ENCODE results near the gene PYM1. TPM values are rescaled to one million over a fixed set of nuclear protein-coding genes. Genes with fewer than 3 reads are reported as not detected.

PYM1 gene
- polyA plus RNA-seq, 1 experiment = 35.3 TPM

DNA sequence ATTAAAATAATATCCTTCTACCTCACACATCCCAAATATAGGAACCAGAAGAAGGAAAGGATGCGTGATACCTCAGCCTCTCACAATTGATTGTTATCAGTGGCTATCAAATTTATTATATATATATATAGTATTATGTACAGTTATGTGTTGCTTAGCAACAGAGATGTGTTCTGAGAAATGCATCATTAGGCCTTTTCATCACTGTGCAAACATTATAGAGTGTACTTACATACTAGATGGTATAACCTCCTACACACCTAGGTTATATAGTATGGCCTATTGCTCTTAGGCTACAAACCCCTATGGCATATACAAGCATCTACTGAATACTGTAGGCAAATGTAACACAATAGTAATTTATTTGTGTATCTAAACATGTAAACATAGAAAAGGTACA is 34.0 kb downstream of the PYM1 start:
- TF ChIP-seq, protein P1, sequence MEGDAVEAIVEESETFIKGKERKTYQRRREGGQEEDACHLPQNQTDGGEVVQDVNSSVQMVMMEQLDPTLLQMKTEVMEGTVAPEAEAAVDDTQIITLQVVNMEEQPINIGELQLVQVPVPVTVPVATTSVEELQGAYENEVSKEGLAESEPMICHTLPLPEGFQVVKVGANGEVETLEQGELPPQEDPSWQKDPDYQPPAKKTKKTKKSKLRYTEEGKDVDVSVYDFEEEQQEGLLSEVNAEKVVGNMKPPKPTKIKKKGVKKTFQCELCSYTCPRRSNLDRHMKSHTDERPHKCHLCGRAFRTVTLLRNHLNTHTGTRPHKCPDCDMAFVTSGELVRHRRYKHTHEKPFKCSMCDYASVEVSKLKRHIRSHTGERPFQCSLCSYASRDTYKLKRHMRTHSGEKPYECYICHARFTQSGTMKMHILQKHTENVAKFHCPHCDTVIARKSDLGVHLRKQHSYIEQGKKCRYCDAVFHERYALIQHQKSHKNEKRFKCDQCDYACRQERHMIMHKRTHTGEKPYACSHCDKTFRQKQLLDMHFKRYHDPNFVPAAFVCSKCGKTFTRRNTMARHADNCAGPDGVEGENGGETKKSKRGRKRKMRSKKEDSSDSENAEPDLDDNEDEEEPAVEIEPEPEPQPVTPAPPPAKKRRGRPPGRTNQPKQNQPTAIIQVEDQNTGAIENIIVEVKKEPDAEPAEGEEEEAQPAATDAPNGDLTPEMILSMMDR (IDR thresholded peaks at IDR 0.05; ENCODE audit: low read depth, low read length) = no peak
- H3K27ac ChIP-seq (ENCODE audit: low read depth, low read length) = no peak overlapping the region
- DNase-seq (ENCODE audit: low read depth, low spot score) = no peak
- POLR2A ChIA-PET = no interaction called here
- no peaks in the 10 kb centered on the region for H3K27me3 ChIP-seq (ENCODE audit: control insufficient read depth, insufficient read depth, low read length)
- CTCF ChIA-PET = no interaction called here
- no peaks in the 10 kb centered on the region for H3K9me3 ChIP-seq (ENCODE audit: control insufficient read depth, insufficient read depth, low read length)
- H3K4me3 ChIP-seq (ENCODE audit: low read depth, low read length) = no peak overlapping the region

DNA sequence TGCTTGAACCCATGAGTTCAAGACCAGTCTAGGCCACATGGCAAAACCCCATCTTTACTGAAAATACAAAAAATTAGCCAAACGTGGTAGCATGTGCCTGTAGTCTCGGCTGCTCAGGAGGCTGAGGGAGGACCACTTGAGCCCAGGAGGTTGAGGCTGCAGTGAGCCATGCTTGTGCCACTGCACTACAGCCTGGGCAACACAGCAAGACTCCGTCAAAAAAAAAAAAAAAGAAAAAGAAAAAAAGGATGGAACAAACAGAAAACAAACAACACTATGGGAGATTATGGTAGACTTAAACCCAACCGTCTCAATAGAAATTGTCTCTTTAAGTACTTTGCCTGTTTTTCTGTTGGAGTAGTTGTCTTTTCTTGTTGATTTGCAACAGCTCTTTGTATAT is 36.4 kb downstream of the PYM1 start:
- no peaks in the 10 kb centered on the region for H3K27me3 ChIP-seq (ENCODE audit: control insufficient read depth, insufficient read depth, low read length)
- no peak overlapping the region for H3K4me3 ChIP-seq (ENCODE audit: low read depth, low read length)
- CTCF ChIA-PET = no interaction called here
- no peak for DNase-seq (ENCODE audit: low read depth, low spot score)
- TF ChIP-seq, protein P1 (IDR thresholded peaks at IDR 0.05; ENCODE audit: low read depth, low read length) = no peak
- H3K9me3 ChIP-seq (ENCODE audit: control insufficient read depth, insufficient read depth, low read length) = no peaks in the 10 kb centered on the region
- H3K27ac ChIP-seq (ENCODE audit: low read depth, low read length) = no peak overlapping the region
- POLR2A ChIA-PET = no interaction called here

DNA sequence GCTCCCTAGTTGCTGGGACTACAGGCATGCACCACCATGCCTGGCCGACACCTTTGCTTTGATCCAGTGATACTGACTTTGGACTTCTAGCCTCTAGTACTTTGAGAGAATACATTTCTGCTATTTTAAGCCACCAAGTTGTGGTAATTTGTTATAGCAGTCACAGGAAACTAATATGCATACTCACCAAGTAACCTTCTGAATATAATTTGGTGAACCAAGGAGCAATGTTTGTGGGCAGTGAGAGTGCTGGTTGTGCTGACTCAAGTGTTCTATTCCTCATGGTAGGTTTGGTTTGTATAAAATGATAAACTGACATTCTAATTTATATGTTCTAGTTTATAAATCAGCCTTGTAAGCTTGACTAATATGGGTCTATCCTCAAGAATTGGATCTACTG is 42.6 kb downstream of the PYM1 start:
- H3K4me3 ChIP-seq (ENCODE audit: low read depth, low read length) = no peak overlapping the region
- no peaks in the 10 kb centered on the region for H3K9me3 ChIP-seq (ENCODE audit: control insufficient read depth, insufficient read depth, low read length)
- ChIA-PET CTCF (no interaction called here), POLR2A (no interaction called here)
- no peaks in the 10 kb centered on the region for H3K27me3 ChIP-seq (ENCODE audit: control insufficient read depth, insufficient read depth, low read length)
- TF ChIP-seq, protein P1 (IDR thresholded peaks at IDR 0.05; ENCODE audit: low read depth, low read length) = no peak
- H3K27ac ChIP-seq (ENCODE audit: low read depth, low read length) = no peak overlapping the region
- DNase-seq (ENCODE audit: low read depth, low spot score) = no peak

DNA sequence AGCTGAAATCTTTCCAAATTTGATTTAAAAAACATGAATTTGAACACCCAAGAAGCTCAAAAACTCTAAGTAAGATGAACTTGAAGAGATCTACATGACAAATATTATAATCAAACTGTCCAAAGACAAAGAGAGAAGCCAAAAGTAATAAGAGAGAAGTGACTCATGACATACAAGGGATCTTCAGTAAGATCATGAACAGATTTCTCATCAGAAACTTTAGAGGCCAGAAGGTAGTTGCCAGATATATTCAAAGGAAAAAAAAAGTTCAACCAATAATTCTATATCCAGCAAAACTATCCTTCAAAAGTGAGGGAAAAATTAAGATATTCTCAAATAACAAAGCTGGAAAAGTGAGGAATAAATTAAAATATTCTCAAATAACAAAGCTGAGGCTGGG is 49.9 kb downstream of the PYM1 start:
- CTCF ChIA-PET = no interaction called here

DNA sequence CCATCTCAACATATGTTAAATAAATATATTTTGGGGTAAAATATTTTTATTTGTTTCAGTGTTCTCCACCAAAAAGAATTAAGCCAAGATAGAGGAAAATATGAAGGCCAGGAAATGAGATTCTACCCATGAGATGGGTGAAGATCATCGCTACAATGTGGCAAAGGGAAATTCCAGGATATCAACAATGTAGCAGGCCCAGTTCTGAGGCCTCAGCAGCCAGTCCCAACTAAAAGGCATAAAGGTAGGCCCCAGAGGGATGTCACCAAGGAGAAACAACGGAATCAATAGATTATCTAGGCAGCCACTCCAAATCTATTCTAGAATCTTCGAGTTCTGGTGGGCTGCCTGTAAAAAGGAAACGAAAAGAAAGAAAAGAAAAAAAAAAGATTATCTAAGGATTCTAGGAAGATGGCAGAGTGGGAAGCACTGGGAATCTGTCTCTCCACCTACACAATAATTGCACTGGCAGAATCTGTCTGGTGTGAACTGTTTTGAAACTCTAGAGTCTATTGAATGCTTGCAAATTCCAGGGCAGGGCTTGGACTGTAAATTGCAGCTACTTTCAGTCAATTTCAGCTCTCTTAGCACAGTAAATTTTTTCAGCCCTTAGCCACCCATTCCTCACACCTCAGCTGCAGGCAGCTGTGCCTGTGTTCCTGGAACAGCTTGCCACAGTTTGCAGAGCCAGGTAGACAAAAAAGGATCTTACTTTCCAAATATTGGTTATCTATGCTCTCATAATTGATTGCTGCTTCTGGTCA is 51.8 kb downstream of the PYM1 start:
- H3K9me3 ChIP-seq (ENCODE audit: control insufficient read depth, insufficient read depth, low read length) = peaks cover 9% of the 10 kb centered on the region
- POLR2A ChIA-PET = no interaction called here

More for the DNA sequence above, 49.9 kb downstream of the PYM1 start:
- H3K4me3 ChIP-seq (ENCODE audit: low read depth, low read length) = no peak overlapping the region
- POLR2A ChIA-PET = interaction anchor here (0.6 kb wide), 1 partner anchor 27 kb away, joined by 3 read pairs; no protein-coding TSS in a partner anchor
- H3K27ac ChIP-seq (ENCODE audit: low read depth, low read length) = no peak overlapping the region
- DNase-seq (ENCODE audit: low read depth, low spot score) = no peak
- TF ChIP-seq, protein P1 (IDR thresholded peaks at IDR 0.05; ENCODE audit: low read depth, low read length) = no peak
- no peaks in the 10 kb centered on the region for H3K27me3 ChIP-seq (ENCODE audit: control insufficient read depth, insufficient read depth, low read length)
- H3K9me3 ChIP-seq (ENCODE audit: control insufficient read depth, insufficient read depth, low read length) = peaks cover 9% of the 10 kb centered on the region

More for the DNA sequence above, 51.8 kb downstream of the PYM1 start:
- DNase-seq (ENCODE audit: low read depth, low spot score) = no peak
- H3K4me3 ChIP-seq (ENCODE audit: low read depth, low read length) = no peak overlapping the region
- TF ChIP-seq, protein P1 (IDR thresholded peaks at IDR 0.05; ENCODE audit: low read depth, low read length) = no peak
- no peaks in the 10 kb centered on the region for H3K27me3 ChIP-seq (ENCODE audit: control insufficient read depth, insufficient read depth, low read length)
- CTCF ChIA-PET = interaction anchor here (0.6 kb wide), 1 partner anchor 22 kb away, joined by 4 read pairs; no protein-coding TSS in a partner anchor
- H3K27ac ChIP-seq (ENCODE audit: low read depth, low read length) = no peak overlapping the region
